ENCODE data around the gene CAMK2B. TPM values are rescaled to one million over a fixed set of nuclear protein-coding genes. Genes with fewer than 3 reads are reported as not detected.

The CAMK2B gene
- total RNA-seq, 1 donor from 2014 or later, result 9.3 TPM

- Mint-ChIP-seq H3K27me3 (peaks cover 12% of the 10 kb centered on the region), H3K4me3 (ENCODE audit: low read depth) (no peak overlapping the region), H3K9me3 (ENCODE audit: low read depth) (no peaks in the 10 kb centered on the region), H3K36me3 (ENCODE audit: insufficient read depth) (no peaks in the 10 kb centered on the region), H3K4me1 (ENCODE audit: low read depth) (peaks cover 3% of the 10 kb centered on the region), H3K27ac (no peak overlapping the region)
- no peak for DNase-seq (ENCODE audit: low spot score, unreplicated experiment)
- TF ChIP-seq, protein P1, sequence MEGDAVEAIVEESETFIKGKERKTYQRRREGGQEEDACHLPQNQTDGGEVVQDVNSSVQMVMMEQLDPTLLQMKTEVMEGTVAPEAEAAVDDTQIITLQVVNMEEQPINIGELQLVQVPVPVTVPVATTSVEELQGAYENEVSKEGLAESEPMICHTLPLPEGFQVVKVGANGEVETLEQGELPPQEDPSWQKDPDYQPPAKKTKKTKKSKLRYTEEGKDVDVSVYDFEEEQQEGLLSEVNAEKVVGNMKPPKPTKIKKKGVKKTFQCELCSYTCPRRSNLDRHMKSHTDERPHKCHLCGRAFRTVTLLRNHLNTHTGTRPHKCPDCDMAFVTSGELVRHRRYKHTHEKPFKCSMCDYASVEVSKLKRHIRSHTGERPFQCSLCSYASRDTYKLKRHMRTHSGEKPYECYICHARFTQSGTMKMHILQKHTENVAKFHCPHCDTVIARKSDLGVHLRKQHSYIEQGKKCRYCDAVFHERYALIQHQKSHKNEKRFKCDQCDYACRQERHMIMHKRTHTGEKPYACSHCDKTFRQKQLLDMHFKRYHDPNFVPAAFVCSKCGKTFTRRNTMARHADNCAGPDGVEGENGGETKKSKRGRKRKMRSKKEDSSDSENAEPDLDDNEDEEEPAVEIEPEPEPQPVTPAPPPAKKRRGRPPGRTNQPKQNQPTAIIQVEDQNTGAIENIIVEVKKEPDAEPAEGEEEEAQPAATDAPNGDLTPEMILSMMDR (IDR thresholded peaks at IDR 0.05; ENCODE audit: unreplicated experiment), result no peak
Observed at GRCh38 chr7:44262031-44262430, 63.4 kb downstream of the CAMK2B start.

- no peaks in the 10 kb centered on the region for H3K36me3 Mint-ChIP-seq (ENCODE audit: insufficient read depth)
- H3K9me3 Mint-ChIP-seq (ENCODE audit: low read depth), result no peaks in the 10 kb centered on the region
- H3K27ac Mint-ChIP-seq, result no peak overlapping the region
- no peak for DNase-seq (ENCODE audit: low spot score, unreplicated experiment)
- TF ChIP-seq, protein P1 (IDR thresholded peaks at IDR 0.05; ENCODE audit: unreplicated experiment), result no peak
- peaks cover 12% of the 10 kb centered on the region for H3K27me3 Mint-ChIP-seq
- no peak overlapping the region for H3K4me3 Mint-ChIP-seq (ENCODE audit: low read depth)
- H3K4me1 Mint-ChIP-seq (ENCODE audit: low read depth), result peaks cover 3% of the 10 kb centered on the region
Observed at GRCh38 chr7:44261240-44261639, 64.2 kb downstream of the CAMK2B start.

DNA sequence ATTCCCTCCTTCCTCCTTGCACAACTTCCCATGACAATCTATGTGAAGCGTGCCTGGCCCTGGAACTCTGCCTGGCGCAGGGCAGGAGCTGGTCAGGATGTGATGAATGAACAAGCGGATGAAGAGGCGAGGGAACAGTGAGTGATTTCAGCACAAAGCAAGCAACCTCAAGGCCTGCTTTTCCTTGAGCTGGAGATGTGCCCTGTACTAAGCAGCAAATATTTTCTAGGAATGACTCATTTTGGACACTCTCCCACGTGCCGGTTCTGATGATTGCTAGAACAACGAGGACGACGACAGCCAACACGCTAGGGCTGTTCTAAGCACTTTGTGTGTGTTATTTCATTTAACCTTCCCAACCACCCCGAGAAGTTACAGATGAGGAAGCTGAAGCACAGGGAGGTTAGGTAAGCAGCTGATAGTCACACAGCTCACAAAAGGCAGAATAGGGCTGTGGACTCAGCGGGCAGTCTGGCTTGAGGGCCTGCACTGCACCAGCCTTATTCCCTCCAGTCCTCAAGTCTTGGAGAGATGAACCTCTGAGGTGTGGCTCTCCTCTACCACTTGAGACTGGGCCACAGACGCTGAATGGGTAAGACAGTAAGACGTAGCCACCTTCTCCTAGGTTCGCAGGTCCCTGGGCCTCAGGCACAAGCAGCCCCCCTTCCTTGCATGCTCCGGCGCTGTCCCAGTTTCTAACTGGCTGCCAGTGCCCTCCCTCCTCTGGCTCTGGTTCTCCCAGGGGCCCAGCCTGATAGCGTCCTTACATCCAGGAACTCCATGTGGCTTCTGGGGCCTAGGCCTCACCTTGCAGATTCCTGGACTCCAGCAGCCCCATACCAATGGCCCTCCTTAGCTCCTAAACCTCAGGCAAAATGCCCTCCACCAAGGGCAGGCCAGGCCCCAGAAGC is 65.6 kb downstream of the CAMK2B start:
- peaks cover 4% of the 10 kb centered on the region for H3K27me3 Mint-ChIP-seq
- H3K27ac Mint-ChIP-seq, result no peak overlapping the region
- H3K4me1 Mint-ChIP-seq (ENCODE audit: low read depth), result peaks cover 3% of the 10 kb centered on the region
- no peak for DNase-seq (ENCODE audit: low spot score, unreplicated experiment)
- H3K36me3 Mint-ChIP-seq (ENCODE audit: insufficient read depth), result no peaks in the 10 kb centered on the region
- H3K4me3 Mint-ChIP-seq (ENCODE audit: low read depth), result no peak overlapping the region
- TF ChIP-seq, protein P1 (IDR thresholded peaks at IDR 0.05; ENCODE audit: unreplicated experiment), result no peak
- H3K9me3 Mint-ChIP-seq (ENCODE audit: low read depth), result no peaks in the 10 kb centered on the region

DNA sequence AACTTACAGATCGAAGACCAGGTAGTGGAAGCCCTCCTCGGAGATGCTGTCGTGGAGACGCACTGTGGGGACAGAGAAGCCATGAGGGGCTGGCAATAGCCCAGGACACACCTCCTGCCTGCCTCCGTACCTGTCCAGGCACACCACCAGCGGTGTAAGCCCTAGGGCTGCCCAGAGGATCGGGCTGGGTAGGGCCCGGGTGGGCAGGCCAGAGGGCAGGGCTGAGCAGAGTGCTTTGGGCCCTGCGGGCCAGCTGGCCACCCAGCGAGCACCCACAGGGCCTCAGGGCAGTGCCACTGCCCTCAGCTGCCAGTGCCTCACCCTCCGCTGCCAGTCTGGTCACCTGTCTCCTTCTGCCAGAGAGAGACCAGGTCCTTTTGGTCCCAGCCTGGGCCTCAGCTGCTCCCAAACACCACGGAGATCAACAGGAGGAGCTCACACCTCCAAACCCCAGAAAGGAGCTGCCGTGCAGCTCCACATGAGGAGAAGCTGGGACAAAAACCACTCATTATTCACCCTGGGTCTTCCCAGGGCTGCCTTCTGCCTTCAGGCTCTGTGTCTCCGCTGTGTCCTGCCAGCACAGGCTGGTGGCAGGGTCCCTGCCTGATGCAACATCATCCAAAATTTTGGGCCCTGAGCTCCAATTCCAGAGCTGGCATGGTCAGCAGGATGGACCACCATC is 66.4 kb downstream of the CAMK2B start:
- Mint-ChIP-seq H3K4me1 (ENCODE audit: low read depth) (peaks cover 3% of the 10 kb centered on the region), H3K36me3 (ENCODE audit: insufficient read depth) (no peaks in the 10 kb centered on the region), H3K27ac (no peak overlapping the region), H3K4me3 (ENCODE audit: low read depth) (no peak overlapping the region), H3K27me3 (no peaks in the 10 kb centered on the region), H3K9me3 (ENCODE audit: low read depth) (no peaks in the 10 kb centered on the region)
- DNase-seq (ENCODE audit: low spot score, unreplicated experiment), result no peak
- TF ChIP-seq, protein P1 (IDR thresholded peaks at IDR 0.05; ENCODE audit: unreplicated experiment), result no peak

- H3K4me1 Mint-ChIP-seq (ENCODE audit: low read depth), result peaks cover 3% of the 10 kb centered on the region
- no peaks in the 10 kb centered on the region for H3K36me3 Mint-ChIP-seq (ENCODE audit: insufficient read depth)
- H3K4me3 Mint-ChIP-seq (ENCODE audit: low read depth), result no peak overlapping the region
- H3K27ac Mint-ChIP-seq, result no peak overlapping the region
- DNase-seq (ENCODE audit: low spot score, unreplicated experiment), result no peak
- no peaks in the 10 kb centered on the region for H3K27me3 Mint-ChIP-seq
- H3K9me3 Mint-ChIP-seq (ENCODE audit: low read depth), result no peaks in the 10 kb centered on the region
- TF ChIP-seq, protein P1 (IDR thresholded peaks at IDR 0.05; ENCODE audit: unreplicated experiment), result no peak
Observed at GRCh38 chr7:44258423-44258760, 67.0 kb downstream of the CAMK2B start.

All from progenitor cell of endocrine pancreas (in vitro differentiated cells).